ENCODE results near the gene MAN1C1.

The MAN1C1 gene

DNA sequence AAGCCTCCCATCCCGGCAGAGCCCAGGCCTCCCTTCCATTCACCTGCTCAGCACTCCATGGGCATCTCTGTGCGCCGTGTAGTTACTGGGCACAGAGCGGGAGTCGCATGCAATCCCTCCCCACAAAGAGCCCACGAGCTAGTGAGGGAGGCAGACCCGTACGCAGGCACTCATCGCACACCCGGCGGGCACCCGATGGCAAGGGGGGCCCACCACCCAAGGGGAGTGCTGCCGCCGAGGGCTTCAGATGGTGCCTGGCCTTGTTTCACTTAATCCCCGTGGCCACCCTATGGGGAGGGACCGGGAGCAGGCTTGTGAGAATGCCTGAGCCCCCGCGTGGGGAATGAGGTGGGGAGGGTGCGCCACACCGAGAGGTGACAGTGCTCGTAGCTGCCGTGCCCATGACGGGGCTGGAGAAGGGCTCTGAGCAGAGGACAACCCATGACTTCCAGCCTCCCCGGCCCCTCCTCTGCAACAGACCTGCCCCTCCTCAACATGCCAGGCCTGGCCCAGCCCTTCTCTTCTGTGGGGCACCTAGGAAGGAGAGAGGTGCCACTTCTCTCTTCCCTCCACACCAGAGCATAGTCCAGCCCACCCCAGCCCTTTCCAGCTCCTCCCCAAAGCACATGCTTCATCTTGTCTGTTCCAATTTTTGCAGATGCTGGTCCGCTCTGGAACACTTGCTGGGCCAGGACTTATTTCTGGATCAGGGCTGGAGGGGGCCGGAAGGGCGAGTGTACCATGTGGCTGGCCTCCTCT, 153.2 kb downstream of the MAN1C1 start:
- H3K79me2 ChIP-seq (ENCODE audit: insufficient read depth, low read depth): no peaks in the 10 kb centered on the region
- H4K20me1 ChIP-seq (ENCODE audit: insufficient read depth): no peaks in the 10 kb centered on the region
- no peak overlapping the region; the same call in 1 of the 2 replicates for H3K4me2 ChIP-seq
- no peak overlapping the region for H3K4me3 ChIP-seq (IDR thresholded peaks at IDR 0.05; ENCODE audit: insufficient read depth, low read depth, low read length)
- H3K27me3 ChIP-seq (ENCODE audit: insufficient read depth, low read depth): no peaks in the 10 kb centered on the region
- no peaks in the 10 kb centered on the region for H3K36me3 ChIP-seq (ENCODE audit: insufficient read depth)
- TF ChIP-seq, protein P1, sequence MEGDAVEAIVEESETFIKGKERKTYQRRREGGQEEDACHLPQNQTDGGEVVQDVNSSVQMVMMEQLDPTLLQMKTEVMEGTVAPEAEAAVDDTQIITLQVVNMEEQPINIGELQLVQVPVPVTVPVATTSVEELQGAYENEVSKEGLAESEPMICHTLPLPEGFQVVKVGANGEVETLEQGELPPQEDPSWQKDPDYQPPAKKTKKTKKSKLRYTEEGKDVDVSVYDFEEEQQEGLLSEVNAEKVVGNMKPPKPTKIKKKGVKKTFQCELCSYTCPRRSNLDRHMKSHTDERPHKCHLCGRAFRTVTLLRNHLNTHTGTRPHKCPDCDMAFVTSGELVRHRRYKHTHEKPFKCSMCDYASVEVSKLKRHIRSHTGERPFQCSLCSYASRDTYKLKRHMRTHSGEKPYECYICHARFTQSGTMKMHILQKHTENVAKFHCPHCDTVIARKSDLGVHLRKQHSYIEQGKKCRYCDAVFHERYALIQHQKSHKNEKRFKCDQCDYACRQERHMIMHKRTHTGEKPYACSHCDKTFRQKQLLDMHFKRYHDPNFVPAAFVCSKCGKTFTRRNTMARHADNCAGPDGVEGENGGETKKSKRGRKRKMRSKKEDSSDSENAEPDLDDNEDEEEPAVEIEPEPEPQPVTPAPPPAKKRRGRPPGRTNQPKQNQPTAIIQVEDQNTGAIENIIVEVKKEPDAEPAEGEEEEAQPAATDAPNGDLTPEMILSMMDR (conservative IDR thresholded peaks at IDR 0.05; ENCODE audit: low read depth, low read length): no peak
- no peak overlapping the region; the same call in 1 of the 2 replicates for H3K27ac ChIP-seq
- H3K4me1 ChIP-seq (ENCODE audit: low read depth, poor library complexity, severe bottlenecking): peaks cover 89% of the 10 kb centered on the region
- no peak overlapping the region for H2AFZ ChIP-seq (ENCODE audit: low read depth)
- no peak overlapping the region for H3K9ac ChIP-seq

- H3K4me2 ChIP-seq: peak overlapping the region; percentile 56; the same call in 1 of the 2 replicates
- H3K4me1 ChIP-seq (ENCODE audit: low read depth, poor library complexity, severe bottlenecking): peaks cover 87% of the 10 kb centered on the region
- H2AFZ ChIP-seq (ENCODE audit: low read depth): no peak overlapping the region
- H4K20me1 ChIP-seq (ENCODE audit: insufficient read depth): no peaks in the 10 kb centered on the region
- no peaks in the 10 kb centered on the region for H3K79me2 ChIP-seq (ENCODE audit: insufficient read depth, low read depth)
- no peak overlapping the region for H3K4me3 ChIP-seq (IDR thresholded peaks at IDR 0.05; ENCODE audit: insufficient read depth, low read depth, low read length)
- H3K27ac ChIP-seq: peak overlapping the region; percentile 97; the same call in 1 of the 2 replicates
- TF ChIP-seq, protein P1 (conservative IDR thresholded peaks at IDR 0.05; ENCODE audit: low read depth, low read length): no peak
- no peaks in the 10 kb centered on the region for H3K27me3 ChIP-seq (ENCODE audit: insufficient read depth, low read depth)
- H3K36me3 ChIP-seq (ENCODE audit: insufficient read depth): no peaks in the 10 kb centered on the region
- H3K9ac ChIP-seq: no peak overlapping the region
Measured at GRCh38 chr1:25770541-25771220, 154.1 kb downstream of the MAN1C1 start.

DNA sequence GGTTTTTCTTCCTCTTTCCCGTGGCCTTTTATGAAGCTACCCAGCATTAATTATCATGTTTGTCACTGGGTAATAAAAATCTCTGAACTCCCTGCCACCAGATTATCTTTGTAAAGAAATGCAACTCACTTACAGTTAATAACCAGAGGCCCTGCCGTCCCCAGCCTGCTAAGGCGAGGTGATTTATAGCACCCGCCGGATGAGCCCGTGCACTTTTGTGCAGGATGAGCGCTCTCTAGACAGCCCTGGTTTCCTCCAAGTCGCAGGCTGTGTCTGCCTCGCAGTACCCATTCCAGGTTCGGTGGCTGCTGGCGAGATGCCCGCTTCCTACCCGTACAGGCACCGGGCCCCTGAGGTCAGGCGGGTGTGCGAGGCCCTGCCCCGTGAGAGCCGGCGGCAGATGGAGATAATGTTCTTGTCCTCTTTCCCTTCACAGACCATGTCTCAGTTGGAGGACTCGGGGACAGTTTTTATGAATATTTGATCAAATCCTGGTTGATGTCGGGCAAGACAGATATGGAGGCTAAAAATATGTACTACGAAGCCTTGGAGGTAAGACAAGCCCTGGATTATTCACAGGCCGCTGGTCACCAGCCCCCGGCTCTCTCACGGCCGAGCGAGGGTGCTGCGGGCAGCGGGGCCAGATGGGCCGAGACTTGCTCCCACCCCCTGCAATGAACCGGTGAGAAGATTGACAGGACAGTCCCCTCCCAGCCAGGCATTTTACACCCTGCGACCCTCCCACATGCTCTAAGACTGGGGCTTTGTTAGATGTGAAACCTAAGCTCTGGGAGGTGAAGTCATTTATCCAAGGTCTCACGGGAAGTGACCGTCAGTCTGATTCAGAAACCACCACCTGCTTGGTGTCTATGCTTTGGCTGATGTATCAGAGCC, 154.9 kb downstream of the MAN1C1 start:
- Histone ChIP-seq H3K27me3 (ENCODE audit: insufficient read depth, low read depth) (no peaks in the 10 kb centered on the region), H3K4me2 (peak overlapping the region; percentile 56), H3K9ac (peak overlapping the region; percentile 22; the same call in 1 of the 2 replicates), H2AFZ (ENCODE audit: low read depth) (no peak overlapping the region), H3K79me2 (ENCODE audit: insufficient read depth, low read depth) (no peaks in the 10 kb centered on the region), H3K4me1 (ENCODE audit: low read depth, poor library complexity, severe bottlenecking) (peaks cover 87% of the 10 kb centered on the region), H4K20me1 (ENCODE audit: insufficient read depth) (no peaks in the 10 kb centered on the region), H3K27ac (peak overlapping the region; percentile 97), H3K4me3 (IDR thresholded peaks at IDR 0.05; ENCODE audit: insufficient read depth, low read depth, low read length) (no peak overlapping the region), H3K36me3 (ENCODE audit: insufficient read depth) (no peaks in the 10 kb centered on the region)
- TF ChIP-seq, protein P1 (conservative IDR thresholded peaks at IDR 0.05; ENCODE audit: low read depth, low read length): no peak

DNA sequence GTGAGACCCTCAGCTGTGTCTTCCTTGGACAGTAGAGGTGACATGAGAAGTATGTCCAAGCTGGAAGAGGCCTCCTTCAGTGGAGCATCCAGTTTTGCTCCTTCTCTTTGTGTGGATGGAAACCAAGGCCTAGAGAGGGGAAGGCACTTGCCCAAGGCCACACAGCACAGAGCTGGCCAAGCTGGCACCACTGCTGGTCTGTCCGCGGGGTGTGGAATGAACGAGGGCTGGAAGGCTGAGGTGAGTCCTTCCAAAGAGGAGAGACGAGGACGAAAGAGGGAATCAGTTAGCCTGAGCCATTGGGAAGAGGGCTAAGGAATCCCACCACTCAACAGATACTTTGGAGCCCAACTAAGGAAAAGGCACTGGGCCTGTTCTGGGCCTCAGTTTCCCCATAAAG, 155.6 kb downstream of the MAN1C1 start:
- Histone ChIP-seq H3K36me3 (ENCODE audit: insufficient read depth) (no peaks in the 10 kb centered on the region), H3K27ac (peak overlapping the region; percentile 97), H2AFZ (ENCODE audit: low read depth) (no peak overlapping the region)

More for the DNA sequence above, 155.6 kb downstream of the MAN1C1 start:
- TF ChIP-seq, protein P1 (conservative IDR thresholded peaks at IDR 0.05; ENCODE audit: low read depth, low read length): no peak
- Histone ChIP-seq H3K4me3 (IDR thresholded peaks at IDR 0.05; ENCODE audit: insufficient read depth, low read depth, low read length) (no peak overlapping the region), H3K4me1 (ENCODE audit: low read depth, poor library complexity, severe bottlenecking) (peaks cover 90% of the 10 kb centered on the region), H4K20me1 (ENCODE audit: insufficient read depth) (no peaks in the 10 kb centered on the region), H3K4me2 (peak overlapping the region; percentile 56), H3K9ac (peak overlapping the region; percentile 22; the same call in 1 of the 2 replicates), H3K79me2 (ENCODE audit: insufficient read depth, low read depth) (no peaks in the 10 kb centered on the region), H3K27me3 (ENCODE audit: insufficient read depth, low read depth) (no peaks in the 10 kb centered on the region)
